GM12878 (cell line): ENCODE data around the gene AANAT. TPM values are rescaled to one million over a fixed set of nuclear protein-coding genes. Genes with fewer than 3 reads are reported as not detected.

Experiments
- BACH1 ChIP-seq: fragments of 450-650 bp; IDR thresholded peaks from 2 replicates; pipeline ENCODE4 v1.6.1; 2017; ENCODE audit warnings: mild to moderate bottlenecking, borderline replicate concordance
- BHLHE40 ChIP-seq, 2 experiments: fragments of 450-650 bp in 1 of 2; IDR thresholded peaks; 2 replicates each; pipeline ENCODE4 v1.6.1; 2011 to 2017; ENCODE audit warnings: low read depth in 2 of 2, borderline replicate concordance in 1 of 2, improper control_type of control experiment in 1 of 2, low read length in 1 of 2, mild to moderate bottlenecking in 1 of 2
- EED ChIP-seq: sonication (generic); IDR thresholded peaks from 2 replicates; pipeline ENCODE4 v1.6.1; 2016; ENCODE audit warnings: antibody characterized with exemption, low read depth
- ETV6 ChIP-seq, 2 experiments: fragments of 450-650 bp in 1 of 2; IDR thresholded peaks in 1 of 2; conservative IDR thresholded peaks in 1 of 2; 2 replicates each; pipeline ENCODE4 v1.6.1; 2014; ENCODE audit warnings: antibody characterized with exemption in 1 of 2, borderline replicate concordance in 1 of 2, low read depth in 1 of 2, mild to moderate bottlenecking in 1 of 2, moderate library complexity in 1 of 2
- GABPA ChIP-seq: IDR thresholded peaks from 2 replicates; pipeline ENCODE4 v1.6.1; 2014; ENCODE audit warnings: antibody characterized with exemption, low read depth, mild to moderate bottlenecking, inconsistent platforms
- HDGF ChIP-seq: fragments of 450-650 bp; IDR thresholded peaks from 2 replicates; pipeline ENCODE4 v1.6.1; 2016; ENCODE audit warnings: antibody characterized with exemption
- IKZF1 ChIP-seq: fragments of 450-650 bp; conservative IDR thresholded peaks from 2 replicates; pipeline ENCODE4 v1.6.1; 2017; ENCODE audit warnings: antibody characterized with exemption, mild to moderate bottlenecking
- KAT2A ChIP-seq: conservative IDR thresholded peaks from 2 replicates; pipeline ENCODE4 v1.6.1; 2011; ENCODE audit warnings: low read depth, low read length; ENCODE audit not compliant: control insufficient read depth
- LARP7 ChIP-seq: fragments of 450-650 bp; IDR thresholded peaks from 2 replicates; pipeline ENCODE4 v1.6.1; 2017; ENCODE audit warnings: mild to moderate bottlenecking
- MEF2A ChIP-seq: IDR thresholded peaks from 2 replicates; pipeline ENCODE4 v1.6.1; 2011; ENCODE audit warnings: low read depth, mild to moderate bottlenecking, low read length, moderate library complexity; ENCODE audit not compliant: insufficient read depth
- MLLT1 ChIP-seq: fragments of 450-650 bp; IDR thresholded peaks from 2 replicates; pipeline ENCODE4 v1.6.1; 2016; ENCODE audit warnings: mild to moderate bottlenecking
- MTA2 ChIP-seq: fragments of 450-650 bp; IDR thresholded peaks from 2 replicates; pipeline ENCODE4 v1.6.1; 2016; ENCODE audit warnings: low read depth, mild to moderate bottlenecking, moderate library complexity
- MYB ChIP-seq: fragments of 150-350 bp; IDR thresholded peaks from 2 replicates; pipeline ENCODE4 v1.6.1; 2014; ENCODE audit warnings: mild to moderate bottlenecking, low read depth, low read length, borderline replicate concordance
- MYC ChIP-seq: IDR thresholded peaks from 2 replicates; pipeline ENCODE4 v1.6.1; 2011; ENCODE audit warnings: mild to moderate bottlenecking, low read length, moderate library complexity, inconsistent platforms; ENCODE audit not compliant: insufficient read depth, insufficient replicate concordance, insufficient read length, severe bottlenecking
- NR2F1 ChIP-seq: fragments of 450-650 bp; conservative IDR thresholded peaks from 2 replicates; pipeline ENCODE4 v1.6.1; 2017; ENCODE audit warnings: mild to moderate bottlenecking
- POLR2AphosphoS2 ChIP-seq: IDR thresholded peaks from 2 replicates; pipeline ENCODE4 v1.6.1; 2011; ENCODE audit warnings: low read depth, mild to moderate bottlenecking, low read length, improper control_type of control experiment, moderate library complexity
- POU2F2 ChIP-seq: IDR thresholded peaks from 3 replicates; pipeline ENCODE4 v1.6.1; 2011; ENCODE audit warnings: low read depth, mild to moderate bottlenecking, low read length, borderline replicate concordance
- RFX5 ChIP-seq: IDR thresholded peaks from 2 replicates; pipeline ENCODE4 v1.6.1; 2011; ENCODE audit warnings: low read depth, low read length, improper control_type of control experiment
- SMAD1 ChIP-seq: fragments of 450-650 bp; IDR thresholded peaks from 2 replicates; pipeline ENCODE4 v1.6.1; 2018; ENCODE audit warnings: mild to moderate bottlenecking, low read depth; ENCODE audit not compliant: partially characterized antibody
- STAT3 ChIP-seq: IDR thresholded peaks from 2 replicates; pipeline ENCODE4 v1.6.1; 2011; ENCODE audit warnings: low read depth, low read length, improper control_type of control experiment
- ZBED1 ChIP-seq: IDR thresholded peaks from 2 replicates; pipeline ENCODE4 v1.6.1; 2016; ENCODE audit warnings: borderline replicate concordance
- ZBTB33 ChIP-seq: fragments of 450-650 bp; IDR thresholded peaks from 2 replicates; pipeline ENCODE4 v1.6.1; 2017; ENCODE audit warnings: mild to moderate bottlenecking
- ZNF687 ChIP-seq: fragments of 450-650 bp; IDR thresholded peaks from 2 replicates; pipeline ENCODE4 v1.6.1; 2017; ENCODE audit warnings: mild to moderate bottlenecking, moderate library complexity
- polyA plus RNA-seq, 11 experiments: library from polyadenylated mRNA; depleted of rRNA in 4 of 11; unstranded in 6 of 11; stranded (reverse) in 5 of 11; fragments of >200 nt; fragmentation: Nextera tagmentation in 4 of 11; fragmentation: Illumina TruSeq in 1 of 11; extraction: Ambion mirVana in 4 of 11; extraction: Trizol in 1 of 11; gene quantifications; 1 replicate in 1 of 11; 2 replicates in 10 of 11; pipeline versions ENCODE4 v1.2.1 to v1.2.3, GENCODE V29; 2011 to 2016; ENCODE audit warnings: inconsistent platforms in 2 of 11, missing spikeins in 2 of 11, low read depth in 1 of 11
- total RNA-seq, 4 experiments: library from RNA; depleted of rRNA in 3 of 4; stranded (reverse); fragments of >200 nt in 3 of 4; fragmentation: Illumina TruSeq in 1 of 4; extraction: Trizol in 1 of 4; gene quantifications; 2 replicates each; pipeline versions ENCODE4 v1.2.1 to v1.2.3, GENCODE V29; 2013 to 2021

Gene AANAT
- total and polyA plus RNA-seq, 10 of the 15 experiments (the other 5 are each of a cell fraction or from before 2014, with no cell fraction given) = 0.23 TPM; not detected in 9

DNA sequence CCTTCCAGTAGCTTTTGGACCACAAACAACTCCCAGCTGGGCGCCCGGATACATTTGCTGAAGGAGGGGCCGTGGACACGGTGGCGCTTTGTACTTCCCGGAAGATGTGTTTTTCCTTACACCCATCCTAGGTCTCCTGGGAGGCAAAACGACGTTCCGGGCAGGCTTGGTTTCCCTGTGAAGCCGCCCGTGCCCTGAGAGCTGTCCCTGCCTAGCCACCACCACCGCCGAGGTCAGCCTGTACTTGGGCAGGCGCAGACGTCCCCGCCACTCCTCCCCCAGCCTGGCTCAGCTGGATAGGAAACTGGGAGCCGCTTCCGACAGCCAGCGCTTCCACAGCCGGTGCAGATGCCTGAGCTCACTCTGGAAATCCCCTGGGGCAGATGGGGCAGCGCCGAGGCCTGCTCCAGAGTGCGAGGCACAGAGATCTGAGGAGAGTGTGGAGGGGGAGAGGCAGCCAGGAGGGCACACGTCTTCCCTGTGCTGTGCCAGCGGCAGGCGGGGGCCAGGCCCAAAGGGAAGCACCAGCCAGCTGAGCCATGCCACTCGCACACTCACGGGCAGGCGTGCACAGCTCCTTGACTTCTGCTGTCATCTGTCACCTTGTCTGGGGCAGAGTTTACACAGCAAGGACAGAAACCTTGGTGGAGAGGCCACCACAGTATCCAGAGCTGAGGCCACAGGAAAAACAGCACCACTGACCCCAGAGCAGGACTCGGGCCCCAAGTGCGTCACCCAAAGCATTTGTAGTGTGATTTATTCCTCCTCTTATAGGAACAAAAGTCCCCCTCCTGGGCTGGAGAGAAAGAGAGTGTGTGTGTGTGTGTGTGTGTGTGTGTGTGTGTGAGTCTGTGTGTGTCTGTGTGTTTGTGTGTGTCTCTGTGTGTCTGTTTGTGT, 30.8 kb downstream of the AANAT start (continued):
- TF ChIP-seq ZBTB33 = no peak
- no peak for TF ChIP-seq MYB
- TF ChIP-seq MLLT1 = peak; percentile 73; the same call in 1 of the 2 replicates
- no peak for TF ChIP-seq SMAD1
- no peak for TF ChIP-seq MYC
- TF ChIP-seq BACH1 = 0 out of 2 replicates have a peak, but pooled peaks have one; percentile 10
- 0 out of 3 replicates have a peak, but pooled peaks have one; percentile 7 for TF ChIP-seq POU2F2
- no peak for TF ChIP-seq POLR2AphosphoS2
- peak; percentile 71; the same call in 1 of the 2 replicates for TF ChIP-seq HDGF
- no peak for TF ChIP-seq GABPA
- no peak for TF ChIP-seq ZBED1
- no peak for TF ChIP-seq NR2F1
- no peak for TF ChIP-seq KAT2A
- peak; percentile 89 for TF ChIP-seq IKZF1
- peak; percentile 78 for TF ChIP-seq EED
- no peak for TF ChIP-seq ETV6 (conservative IDR thresholded peaks at IDR 0.05 in 1 of 2, IDR thresholded peaks at IDR 0.05 in 1 of 2; ENCODE audit: borderline replicate concordance in 1 of 2, low read depth in 1 of 2)
- no peak for TF ChIP-seq STAT3
- TF ChIP-seq RFX5 = no peak
- no peak for TF ChIP-seq MEF2A
- peak in 1 of 2 experiments; percentile 64; a peak in 1 of 4 replicates for TF ChIP-seq BHLHE40 (IDR thresholded peaks at IDR 0.05; ENCODE audit: borderline replicate concordance in 1 of 2, low read depth in 2 of 2, low read length in 1 of 2)
- no peak for TF ChIP-seq MTA2
- peak; percentile 49; the same call in 1 of the 2 replicates for TF ChIP-seq LARP7
- TF ChIP-seq ZNF687 = peak; percentile 95
